ENCODE measurements around the gene CDV3. TPM values are rescaled to one million over a fixed set of nuclear protein-coding genes. Genes with fewer than 3 reads are reported as not detected.
A peak's percentile ranks its signal among the peaks of the same experiment; 100 is the strongest.
"Not testable (repeated sequence)": the region's sequence is repeated elsewhere in the genome, so short reads cannot be mapped to it uniquely, and the experiment has no call there.

Gene CDV3, protein sequence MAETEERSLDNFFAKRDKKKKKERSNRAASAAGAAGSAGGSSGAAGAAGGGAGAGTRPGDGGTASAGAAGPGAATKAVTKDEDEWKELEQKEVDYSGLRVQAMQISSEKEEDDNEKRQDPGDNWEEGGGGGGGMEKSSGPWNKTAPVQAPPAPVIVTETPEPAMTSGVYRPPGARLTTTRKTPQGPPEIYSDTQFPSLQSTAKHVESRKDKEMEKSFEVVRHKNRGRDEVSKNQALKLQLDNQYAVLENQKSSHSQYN
- 271 and 343 TPM in 2 replicates for total RNA-seq

DNA sequence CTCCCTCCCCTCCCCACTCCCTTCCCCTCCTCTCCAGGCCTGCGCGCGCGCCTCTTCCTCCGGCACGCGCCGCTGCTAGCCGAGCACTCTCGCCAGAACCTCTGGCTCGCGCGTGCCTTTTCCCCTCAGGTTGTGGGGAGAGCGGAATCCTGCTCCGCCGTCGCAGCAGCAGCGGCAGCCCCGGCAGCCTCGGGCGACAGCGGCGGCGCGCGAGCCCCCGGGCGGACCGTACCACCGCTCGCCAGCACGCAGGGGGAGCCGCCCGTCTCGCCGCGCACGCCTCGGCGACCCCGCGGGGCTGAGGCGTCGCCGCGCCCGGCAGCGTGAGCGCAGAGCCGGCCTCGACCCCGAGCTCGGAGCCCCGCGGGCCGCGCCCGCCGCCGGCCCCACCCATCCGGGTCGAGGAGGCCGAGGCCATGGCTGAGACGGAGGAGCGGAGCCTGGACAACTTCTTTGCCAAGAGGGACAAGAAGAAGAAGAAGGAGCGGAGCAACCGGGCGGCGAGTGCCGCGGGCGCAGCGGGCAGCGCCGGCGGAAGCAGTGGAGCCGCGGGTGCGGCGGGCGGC lies at the start of gene CDV3:
Gene CDV3, plus strand, starts transcription at position 58 of the 566 bp plus-strand sequence. Its CDS starts 359 bp downstream, at position 417.
- no peak for DNase-seq (ENCODE audit: low read depth, low spot score)

DNA sequence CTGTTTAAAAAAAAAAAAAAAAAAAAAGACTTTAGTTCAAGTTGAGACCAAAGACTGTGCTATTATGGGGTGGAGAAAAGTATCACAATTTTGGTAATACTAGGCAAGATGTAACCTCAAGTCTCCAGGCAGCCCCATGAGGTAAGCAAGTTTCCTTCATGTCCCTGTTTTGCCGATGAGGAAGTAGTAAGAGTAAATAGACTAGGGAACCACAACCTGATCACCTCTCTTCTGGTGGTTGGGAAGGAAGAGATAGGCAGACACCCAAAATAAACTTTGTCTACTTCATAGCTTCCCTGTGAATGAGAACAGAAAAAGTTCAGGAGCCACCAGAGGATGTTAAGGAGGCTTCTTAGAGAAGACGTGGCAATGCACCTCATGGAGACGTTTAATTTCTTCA lies 49.7 kb upstream of the CDV3 start:
- not testable (repeated sequence) for DNase-seq (ENCODE audit: low read depth, low spot score)

DNA sequence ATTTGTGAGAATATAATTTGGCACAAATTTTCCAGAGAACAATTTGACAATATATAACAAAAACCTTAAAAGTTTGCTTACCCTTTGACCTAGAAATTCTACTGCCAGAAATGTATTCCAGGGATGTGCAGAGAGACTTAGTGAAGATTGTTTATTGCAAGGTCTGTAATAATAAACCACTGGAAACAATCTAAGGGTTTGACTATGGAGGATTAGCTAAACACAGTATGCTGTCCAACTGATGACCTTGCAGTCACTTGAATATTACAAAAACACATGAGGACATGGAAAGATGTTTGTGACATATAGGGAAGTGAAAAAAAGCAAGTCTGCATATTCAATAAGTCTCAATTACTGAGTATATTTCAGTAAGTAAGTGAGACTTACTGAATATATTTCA lies 48.1 kb upstream of the CDV3 start:
- no peak for DNase-seq (ENCODE audit: low read depth, low spot score)

DNA sequence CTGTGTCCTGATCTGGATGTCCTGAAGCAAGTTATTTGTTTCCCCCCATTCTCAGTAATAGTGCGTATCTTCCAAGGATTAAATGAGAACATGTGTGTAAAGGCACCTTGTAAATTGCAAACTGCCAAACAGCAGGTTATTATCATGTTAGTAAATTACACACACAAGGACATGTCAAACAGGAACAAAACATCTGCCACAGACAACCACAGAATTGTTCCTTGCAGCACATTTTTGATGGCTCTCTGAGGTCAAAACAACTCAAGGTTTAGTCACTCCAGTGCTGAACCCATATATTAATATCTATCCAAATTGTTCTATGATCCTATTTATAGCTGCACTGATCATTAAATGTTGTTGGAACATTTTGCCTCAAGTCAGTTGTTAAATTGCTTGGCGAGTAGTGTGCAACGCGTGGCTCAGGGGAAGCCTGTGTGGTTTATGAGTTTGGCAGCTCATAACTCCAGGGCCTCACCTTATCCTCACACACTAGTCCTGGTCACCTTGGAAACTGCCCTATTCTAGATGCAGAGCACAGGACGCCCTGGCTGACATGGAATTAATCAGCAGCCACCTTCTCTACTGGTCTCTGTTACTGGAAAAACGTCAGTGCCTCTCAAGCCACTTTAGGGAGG lies 46.3 kb upstream of the CDV3 start:
- DNase-seq (ENCODE audit: low read depth, low spot score), result no peak

DNA sequence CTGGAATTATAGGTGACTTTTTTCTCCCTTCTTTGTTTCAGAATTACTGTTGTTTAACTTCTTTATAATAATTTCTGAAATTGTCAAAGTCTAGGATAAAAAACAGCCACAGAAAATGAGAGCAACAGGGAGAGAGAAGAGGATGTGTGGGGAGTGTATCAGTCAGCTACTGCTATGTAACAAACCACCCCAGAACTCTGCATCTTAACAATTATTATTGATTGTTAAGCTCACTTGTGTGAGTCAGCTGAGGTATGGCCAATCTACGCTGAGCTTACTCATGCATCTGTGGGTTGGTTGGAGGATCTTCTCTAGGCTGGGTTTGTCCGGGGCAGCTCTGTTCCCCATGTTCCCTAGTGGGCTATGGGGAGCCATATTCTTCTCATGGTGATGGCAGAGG lies 43.7 kb upstream of the CDV3 start:
- DNase-seq (ENCODE audit: low read depth, low spot score), result no peak

DNA sequence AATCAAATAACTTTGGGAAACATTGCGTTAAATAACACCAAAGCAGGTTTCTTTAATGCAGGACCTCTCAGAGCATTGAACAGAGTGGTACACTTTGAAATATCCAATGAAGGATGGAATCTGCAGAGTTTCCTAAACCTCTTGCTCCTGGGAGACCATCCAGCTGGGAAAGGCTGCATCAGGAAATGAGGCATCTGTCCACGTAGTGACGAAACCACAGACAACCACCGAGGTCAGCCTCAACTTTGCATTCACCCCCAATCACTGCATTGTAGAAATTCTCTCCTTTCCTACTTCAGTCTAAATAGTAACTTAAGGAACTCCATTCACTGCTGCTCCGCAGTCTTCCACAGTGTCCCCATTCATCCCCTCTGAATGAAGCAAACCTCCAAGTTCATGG lies 41.5 kb upstream of the CDV3 start:
- peak; percentile 24 for DNase-seq (ENCODE audit: low read depth, low spot score)

DNA sequence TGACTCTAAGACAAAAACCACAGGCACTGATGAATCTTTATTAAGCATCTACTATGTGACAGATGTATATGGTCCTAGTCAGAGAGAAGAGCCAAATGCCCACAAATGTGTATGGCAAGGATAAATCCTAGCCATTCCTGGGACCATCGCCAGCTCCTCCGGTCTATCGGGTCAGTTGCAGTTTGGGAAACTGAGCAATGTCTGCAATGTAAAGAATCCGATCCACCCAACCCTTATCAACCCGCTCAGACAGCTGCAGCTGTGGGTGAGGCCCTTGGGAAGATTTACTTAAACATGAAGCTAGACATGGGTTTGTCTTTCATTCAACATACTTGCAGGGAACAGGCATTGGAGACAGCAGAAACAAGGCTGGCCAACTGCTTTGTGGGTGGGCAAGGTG lies 40.5 kb upstream of the CDV3 start:
- no peak for DNase-seq (ENCODE audit: low read depth, low spot score)

DNA sequence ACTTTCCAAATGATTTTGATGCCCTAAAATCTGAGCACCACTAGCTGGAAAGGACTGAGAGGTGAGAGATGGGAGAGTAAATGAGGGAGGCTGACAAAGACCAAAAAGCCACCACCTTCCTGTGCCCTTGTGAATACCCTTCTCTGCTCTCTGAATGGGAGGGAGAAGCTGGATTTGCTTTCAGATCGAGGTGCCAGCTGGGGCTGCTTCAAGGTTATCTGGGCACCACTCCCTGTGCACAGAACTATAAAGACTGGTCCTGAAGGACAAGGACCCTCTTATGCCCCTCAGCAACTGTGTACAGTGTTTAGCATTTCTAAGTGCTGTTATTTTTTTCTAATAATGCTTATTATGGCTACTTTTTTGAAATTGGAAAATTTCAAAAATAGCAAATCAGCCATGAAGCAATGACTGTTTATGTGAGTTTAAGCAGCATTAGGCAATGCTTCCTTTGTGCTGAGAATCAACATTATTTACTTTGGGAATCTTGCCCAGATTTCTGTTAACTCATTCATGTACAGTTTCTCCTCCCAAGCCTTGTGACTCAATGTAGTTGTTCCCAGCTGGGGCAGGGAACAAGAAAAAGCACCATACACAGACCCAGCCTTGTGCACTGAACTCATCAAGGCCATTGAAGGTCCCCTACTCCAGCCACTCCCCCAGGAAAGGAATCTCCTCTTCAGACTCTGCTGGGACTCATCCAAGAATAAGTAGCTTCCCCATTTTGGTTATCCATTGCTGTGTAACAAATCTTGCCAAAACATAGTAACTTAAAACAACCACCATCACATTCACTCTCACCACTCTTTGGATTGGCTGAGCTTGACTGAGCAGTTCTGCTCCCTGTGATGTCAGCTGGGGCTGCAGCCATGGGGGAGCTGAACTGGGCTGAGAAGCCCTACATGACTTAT lies 37.3 kb upstream of the CDV3 start:
- peak; percentile 49 for DNase-seq (ENCODE audit: low read depth, low spot score)

DNA sequence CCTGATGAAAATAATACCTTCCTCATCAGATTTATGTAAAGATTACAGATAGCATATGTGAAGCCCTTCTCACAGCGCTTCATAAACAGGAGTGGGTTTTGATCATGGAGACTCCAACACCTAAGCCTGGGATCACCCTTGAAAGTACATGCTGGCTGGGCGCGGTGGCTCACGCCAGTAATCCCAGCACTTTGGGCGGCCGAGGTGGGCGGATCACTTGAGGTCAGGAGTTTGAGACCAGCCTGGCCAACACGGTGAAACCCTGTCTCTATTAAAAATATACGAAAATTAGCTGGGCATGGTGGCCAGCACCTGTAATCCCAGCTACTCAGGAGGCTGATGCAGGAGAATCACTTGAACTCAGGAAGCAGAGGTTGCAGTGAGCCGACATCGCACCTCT lies 36.4 kb upstream of the CDV3 start:
- not testable (repeated sequence) for DNase-seq (ENCODE audit: low read depth, low spot score)

DNA sequence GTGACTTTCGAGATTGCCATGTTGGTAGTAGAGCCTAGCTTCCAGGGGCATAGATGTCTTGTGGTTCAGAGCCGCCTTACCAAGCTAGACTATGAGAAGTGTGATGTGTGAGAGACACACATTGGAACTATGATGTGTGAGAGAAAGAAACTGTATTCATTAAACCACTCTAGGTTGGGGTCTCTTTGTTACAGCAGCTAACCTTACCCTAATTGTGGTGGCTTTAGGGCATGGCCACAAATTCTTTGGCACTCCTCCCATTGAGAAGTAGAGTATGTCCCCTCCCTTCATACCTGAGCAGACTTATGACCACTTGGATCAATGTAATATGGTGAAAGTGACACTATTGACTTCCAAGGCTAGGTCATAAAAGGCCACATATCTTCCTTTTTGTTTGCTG lies 35.3 kb upstream of the CDV3 start:
- DNase-seq (ENCODE audit: low read depth, low spot score), result no peak

DNA sequence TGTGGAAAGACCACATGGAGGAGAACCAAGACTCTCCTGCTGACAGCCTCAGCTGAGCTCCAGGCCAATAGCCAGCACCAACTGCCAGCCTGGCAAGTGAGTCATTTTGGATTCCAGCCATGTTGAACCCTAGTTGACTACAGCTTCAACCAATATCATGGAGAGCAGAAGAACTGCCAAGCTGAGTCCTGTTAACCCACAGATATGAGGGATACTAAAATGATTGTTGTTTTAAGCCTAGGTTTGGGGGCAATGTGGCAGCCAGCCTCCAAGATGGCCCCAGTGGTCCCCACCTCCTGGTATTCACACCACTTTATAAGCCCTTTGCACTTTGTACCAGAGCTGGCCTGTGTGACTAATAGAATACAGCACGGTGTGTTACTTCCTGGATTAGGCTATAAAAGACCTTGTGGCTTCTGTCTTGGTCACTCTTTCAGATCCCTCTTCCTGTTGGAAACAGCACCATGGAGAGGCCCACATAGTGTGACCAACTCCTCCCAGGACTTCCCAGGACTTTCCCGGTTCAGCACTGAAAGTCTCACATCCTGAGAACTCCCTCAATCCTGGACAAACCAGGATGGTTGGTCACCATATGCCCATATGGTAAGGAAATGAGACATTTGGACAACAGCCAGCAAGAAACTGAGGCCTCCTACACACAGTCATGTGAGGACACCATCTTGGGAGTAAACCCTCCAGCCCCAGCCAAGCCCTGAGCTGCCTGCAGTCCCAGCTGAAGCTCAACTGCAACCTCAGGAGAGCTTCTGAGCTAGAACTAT lies 32.4 kb upstream of the CDV3 start:
- DNase-seq (ENCODE audit: low read depth, low spot score), result peak; percentile 63

DNA sequence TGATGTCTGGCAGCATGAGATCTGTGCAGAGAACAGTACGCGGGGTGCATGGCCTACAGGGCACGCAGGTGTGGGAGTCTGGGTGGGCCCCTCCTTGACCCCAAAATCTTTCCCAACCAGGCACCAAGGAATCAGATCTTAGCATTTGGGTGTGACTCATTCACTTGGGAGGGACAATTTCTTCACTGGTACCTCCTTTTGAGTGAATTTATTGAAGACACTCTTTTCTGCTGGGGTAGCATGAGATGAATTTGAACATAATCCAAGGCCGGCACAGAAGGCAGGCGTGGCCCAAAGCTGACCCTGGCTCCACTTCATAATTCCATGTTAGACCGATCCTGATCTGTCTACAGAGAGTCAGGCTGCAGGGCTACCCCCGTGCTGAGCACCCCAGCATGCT lies 30.6 kb upstream of the CDV3 start:
- DNase-seq (ENCODE audit: low read depth, low spot score), result no peak

DNA sequence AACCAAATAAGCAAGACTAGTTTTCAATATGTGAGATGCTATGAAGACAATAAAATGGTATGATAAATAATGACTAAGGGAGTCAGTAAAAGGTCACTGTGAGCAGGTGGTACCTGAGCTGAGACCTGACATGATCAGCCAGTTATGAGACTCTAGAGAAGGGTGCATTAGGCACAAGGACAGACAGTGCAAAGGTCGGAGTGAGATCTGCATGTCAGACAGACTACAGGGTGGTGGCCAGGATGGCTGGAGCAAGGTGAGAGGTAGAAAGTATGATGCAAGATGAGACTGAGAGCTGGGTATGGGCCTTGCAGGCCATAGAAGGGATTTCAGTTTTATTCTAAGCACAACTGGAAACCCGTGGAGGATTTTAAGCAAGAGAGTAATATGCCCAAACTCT lies 28.5 kb upstream of the CDV3 start:
- not testable (repeated sequence) for DNase-seq (ENCODE audit: low read depth, low spot score)

DNA sequence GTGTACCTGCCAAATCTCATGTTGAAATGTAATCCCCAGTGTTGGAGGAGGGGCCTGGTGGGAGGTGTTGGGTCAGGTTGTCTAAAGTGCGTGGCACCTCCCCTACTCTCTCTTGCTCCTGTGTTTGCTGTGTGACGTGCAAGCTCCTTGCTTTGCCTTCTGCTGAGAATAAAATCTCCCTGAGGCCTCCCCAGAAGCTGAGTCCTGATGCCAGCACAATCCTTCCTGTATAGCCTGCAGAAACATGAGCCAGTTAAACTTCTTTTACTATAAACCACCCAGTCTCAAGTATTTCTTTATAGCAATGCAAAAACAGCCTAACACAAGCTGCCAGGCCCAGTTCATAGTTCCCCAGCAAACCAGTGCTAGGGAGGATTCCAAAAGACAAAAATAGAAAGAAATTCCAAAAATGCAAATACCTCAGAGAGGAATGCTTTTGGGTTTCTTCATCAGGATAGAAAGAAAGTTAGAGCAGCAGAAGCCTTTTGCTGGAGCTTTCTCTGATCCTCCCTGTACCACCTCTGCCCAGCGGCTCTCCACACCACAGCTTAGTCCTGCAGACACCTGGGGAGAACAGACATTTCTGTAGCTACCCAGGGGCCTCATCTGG lies 25.9 kb upstream of the CDV3 start:
- DNase-seq (ENCODE audit: low read depth, low spot score), result no peak

DNA sequence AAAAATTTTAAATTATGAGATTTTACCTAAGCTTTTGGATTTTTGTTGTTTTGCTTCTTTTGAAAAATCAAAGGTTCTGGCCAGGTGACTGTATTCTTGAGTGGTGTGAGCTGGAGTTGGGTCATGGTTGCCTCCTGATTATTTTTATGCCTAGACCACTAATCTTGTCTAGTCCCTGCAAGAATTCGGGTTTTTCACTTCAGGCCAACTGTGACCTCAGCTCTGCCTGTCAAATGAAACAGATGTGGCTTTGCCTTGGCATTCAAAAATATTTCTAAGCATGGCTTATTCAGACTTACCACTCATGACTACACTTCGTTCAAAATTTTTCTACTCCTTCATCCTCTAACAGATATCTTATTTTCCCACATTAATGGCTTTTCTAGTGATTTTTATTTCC lies 25.4 kb upstream of the CDV3 start:
- no peak for DNase-seq (ENCODE audit: low read depth, low spot score)

DNA sequence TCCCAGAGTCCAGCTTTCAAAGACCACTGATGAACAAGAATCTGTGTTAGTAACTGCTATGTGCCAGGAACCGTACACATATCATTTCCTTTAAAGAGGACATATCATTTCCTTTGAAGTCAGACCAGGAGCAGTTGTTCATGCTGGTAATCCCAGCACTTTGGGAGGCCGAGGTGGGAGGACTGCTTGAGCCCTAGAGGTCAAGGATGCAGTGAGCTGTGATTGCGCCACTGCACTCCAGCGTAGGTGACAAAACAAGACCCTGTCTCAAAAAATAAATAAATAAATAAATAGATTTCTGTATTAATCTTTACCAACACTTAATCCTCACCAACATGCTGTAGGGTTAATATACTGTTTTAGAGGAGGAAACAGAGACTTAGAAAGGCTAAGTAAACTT lies 23.9 kb upstream of the CDV3 start:
- no peak for DNase-seq (ENCODE audit: low read depth, low spot score)

DNA sequence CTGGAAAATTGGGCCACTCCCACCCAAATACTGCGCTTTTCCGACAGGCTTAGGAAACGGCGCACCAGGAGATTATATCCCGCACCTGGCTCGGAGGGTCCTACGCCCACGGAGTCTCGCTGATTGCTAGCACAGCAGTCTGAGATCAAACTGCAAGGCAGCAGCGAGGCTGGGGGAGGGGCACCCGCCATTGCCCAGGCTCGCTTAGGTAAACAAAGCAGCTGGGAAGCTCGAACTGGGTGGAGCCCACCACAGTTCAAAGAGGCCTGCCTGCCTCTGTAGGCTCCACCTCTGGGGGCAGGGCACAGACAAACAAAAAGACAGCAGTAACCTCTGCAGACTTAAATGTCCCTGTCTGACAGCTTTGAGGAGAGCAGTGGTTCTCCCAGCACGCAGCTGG lies 21.9 kb upstream of the CDV3 start:
- not testable (repeated sequence) for DNase-seq (ENCODE audit: low read depth, low spot score)

DNA sequence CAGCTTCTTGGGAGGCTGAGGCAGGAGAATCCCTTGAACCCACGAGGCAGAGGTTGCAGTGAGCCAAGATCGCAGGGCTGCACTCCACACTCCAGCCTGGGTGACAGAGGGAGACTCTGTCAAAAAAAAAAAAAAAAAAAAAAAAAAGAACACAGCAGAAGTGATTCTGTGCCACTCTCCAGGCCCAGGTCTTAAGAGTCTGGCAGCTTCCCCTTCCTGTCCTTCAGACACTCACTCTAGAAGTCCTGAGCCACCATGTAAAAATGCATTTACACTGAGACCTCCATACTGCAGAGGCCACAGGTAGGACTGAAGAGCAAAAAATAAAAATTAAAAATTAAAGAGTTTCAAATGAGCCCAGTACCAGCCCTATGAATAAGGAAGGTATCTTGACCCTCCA lies 11.8 kb upstream of the CDV3 start:
- no peak for DNase-seq (ENCODE audit: low read depth, low spot score)

DNA sequence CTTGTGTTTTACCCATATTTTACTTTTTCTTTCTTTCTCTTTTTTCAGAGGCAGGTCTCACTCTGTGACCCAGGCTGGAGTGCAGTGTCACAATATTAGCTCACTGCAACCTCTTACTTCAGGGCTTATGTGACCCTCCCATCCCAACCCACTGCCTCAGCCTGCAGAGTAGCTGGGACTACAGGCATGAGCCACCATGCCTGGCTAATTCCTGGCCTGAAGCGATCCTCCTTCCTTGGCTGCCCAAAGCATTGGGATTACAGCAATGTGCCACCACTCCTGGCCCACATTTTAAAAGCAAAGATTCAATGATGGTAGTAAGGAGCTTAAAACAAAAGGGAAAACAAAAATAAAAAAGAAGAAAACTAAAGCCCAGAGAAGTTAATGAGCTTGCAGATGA lies 11.1 kb upstream of the CDV3 start:
- DNase-seq (ENCODE audit: low read depth, low spot score), result no peak

DNA sequence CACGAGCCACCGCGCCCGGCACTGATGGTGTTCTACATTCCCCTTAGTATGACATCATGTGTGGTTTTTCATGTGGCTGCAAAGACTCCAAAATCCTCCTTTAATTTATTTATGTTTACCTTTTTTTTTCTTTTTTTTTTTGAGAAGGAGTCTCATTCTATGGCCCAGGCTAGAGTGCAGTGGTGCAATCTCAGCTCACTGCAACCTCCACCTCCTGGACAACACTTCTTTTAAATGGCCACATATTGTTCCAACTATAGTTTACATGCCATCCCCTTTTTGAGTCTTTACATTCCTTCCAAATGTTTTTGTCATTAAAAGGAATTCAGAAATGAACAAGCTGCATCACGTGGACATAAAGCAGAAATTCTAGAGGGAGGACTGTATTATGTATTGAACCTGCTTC lies 10.3 kb upstream of the CDV3 start:
- DNase-seq (ENCODE audit: low read depth, low spot score), result no peak

DNA sequence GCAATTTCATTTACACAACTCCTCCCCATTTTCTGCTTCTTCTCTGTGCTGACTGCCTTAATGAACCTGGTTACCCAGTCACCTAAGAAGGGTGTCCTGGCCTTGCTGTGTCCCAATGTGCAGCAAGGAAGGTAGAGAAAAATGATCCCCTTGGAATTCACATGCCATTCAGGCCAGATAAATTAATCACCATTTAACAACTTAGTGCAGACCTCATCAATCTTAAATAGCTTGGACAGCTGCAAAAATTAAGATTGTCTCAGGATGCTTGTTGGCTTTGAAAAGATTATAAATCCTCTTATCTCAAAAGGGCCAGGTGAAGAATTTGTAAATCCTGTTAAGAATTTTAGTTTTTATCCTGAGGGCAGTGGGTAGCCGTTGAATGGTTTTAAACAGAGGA lies 9.7 kb upstream of the CDV3 start:
- DNase-seq (ENCODE audit: low read depth, low spot score), result no peak
